H1 (cell line): ENCODE data around the gene CEL. TPM values are rescaled to one million over a fixed set of nuclear protein-coding genes. Genes with fewer than 3 reads are reported as not detected.

Experiments
- HDAC2 ChIP-seq, 2 experiments: fragments of 300-600 bp in 1 of 2; sonication (generic) in 1 of 2; IDR thresholded peaks; 2 replicates each; pipeline ENCODE4 v1.6.1; 2011 to 2012; ENCODE audit warnings: low read depth in 2 of 2, low read length in 2 of 2, mild to moderate bottlenecking in 2 of 2, moderate library complexity in 2 of 2, borderline replicate concordance in 1 of 2, inconsistent platforms in 1 of 2
- polyA plus RNA-seq, 7 experiments: library from polyadenylated mRNA; depleted of rRNA in 3 of 7; stranded (reverse) in 5 of 7; unstranded in 2 of 7; fragments of >200 nt in 5 of 7; fragments of 200-250 nt in 2 of 7; gene quantifications; 1 replicate in 5 of 7; 2 replicates in 1 of 7; 4 replicates in 1 of 7; pipeline versions ENCODE4 v1.2.1 to v1.2.3, GENCODE V29; 2011 to 2013; ENCODE audit warnings: missing spikeins in 2 of 7, mixed read lengths in 2 of 7
- total RNA-seq: library from RNA; stranded (reverse); fragmentation: NEBNext Ultra II Directional; extraction: Animal tissue kit (Norgen Biotek cat#: 25700); gene quantifications from 2 replicates; pipeline ENCODE4 v1.2.1, GENCODE V29; 2021

CEL gene
- total and polyA plus RNA-seq, 2 of the 8 experiments (the other 6 are each of a cell fraction or from before 2014, with no cell fraction given): 1.8 to 3.4 TPM

DNA sequence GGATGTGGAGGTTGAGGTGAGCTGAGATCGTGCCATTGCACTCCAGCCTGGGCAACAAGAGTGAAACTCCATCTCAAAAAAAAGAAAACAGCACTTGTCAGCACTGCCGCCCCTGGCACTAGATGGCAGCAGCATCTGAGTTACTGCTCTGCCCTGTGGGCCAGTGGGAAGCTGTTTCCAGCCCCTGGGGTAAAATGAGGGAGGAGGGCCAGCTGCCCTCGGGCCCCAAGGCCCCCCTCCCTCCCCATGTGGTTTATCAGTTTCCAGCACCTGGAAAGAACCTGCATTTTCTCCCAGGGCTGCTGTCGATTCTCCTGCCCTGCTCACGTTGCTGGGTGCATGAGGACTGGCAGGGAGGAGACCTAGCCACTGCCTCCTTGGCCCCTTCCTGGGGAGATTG is 13.2 kb upstream of the CEL start (continued):
- no peak for TF ChIP-seq HDAC2 (IDR thresholded peaks at IDR 0.05; ENCODE audit: borderline replicate concordance in 1 of 2, low read depth in 2 of 2, low read length in 2 of 2)
